HG02678 (cell line): ENCODE data around the gene C1QTNF12.

Experiments used
- ATAC-seq: cut with Tn5 transposase; IDR thresholded peaks from one replicate; pipeline ENCODE4 v1.9.1; 2021; ENCODE audit warnings: mild to moderate bottlenecking, moderate library complexity; ENCODE audit not compliant: unreplicated experiment

The C1QTNF12 gene

DNA sequence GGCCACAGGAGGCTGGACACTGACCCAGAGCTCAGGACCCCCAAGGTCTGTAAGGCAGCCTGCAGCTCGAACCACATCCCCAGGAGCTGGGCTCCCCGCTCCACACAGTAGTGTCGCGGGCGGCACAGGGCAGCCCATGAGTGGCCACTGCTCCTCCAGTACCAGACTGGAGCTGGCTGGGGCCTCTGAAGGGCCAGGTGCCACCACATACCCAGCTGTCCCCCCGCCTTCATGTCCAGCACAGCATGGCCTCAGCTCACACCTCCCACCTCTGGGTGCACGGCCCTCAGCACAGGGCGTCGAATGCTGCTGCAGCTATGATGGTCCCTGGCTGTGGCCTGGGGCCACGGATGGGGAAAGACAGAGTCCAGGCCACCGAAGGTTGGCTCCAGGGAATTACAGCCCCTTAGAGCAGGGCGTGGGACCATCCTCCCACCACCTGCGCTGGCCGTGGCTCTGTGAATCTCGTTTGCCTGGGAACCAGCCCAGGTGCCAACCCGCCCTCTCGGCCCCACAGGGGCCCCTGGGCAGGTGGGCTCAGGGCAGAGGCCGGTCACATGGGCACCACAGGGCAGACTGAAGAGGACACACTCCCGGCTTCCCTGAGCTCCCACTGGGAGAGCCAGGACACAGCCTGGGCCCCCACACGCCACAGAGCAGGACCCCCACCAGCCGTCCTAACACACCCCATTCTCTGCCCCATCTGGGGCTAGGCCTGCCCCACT is 30.5 kb downstream of the C1QTNF12 start:
- no peak for ATAC-seq

DNA sequence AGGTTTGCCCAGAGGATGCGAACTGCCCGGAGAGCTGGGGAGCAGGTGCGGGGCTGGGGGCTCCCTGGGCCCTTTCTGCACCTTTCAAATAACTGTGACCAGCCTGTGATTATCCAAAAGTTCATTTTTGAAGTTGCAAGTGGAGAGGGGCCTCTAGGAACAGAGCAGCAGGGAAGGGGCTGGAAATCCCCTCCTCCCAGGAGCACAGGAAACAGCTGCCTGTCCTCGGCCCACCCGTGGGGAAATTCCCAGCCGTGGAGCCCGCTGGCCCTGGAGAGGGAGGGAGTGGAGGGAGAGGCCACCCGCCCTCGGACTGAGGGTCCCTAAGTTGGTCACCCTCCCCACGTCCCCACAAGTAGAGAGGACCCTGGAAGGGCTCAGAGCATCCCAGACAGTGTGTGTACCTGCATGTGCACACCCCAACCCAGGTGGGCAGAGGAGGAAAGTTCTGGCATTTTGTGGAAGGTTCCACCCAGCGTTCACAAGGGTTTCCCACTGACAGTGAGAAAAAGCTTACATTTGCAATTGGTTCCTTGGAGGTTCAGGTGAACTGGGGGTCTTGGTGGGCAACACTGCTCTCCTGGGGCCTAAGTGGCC is 31.3 kb downstream of the C1QTNF12 start:
- no peak for ATAC-seq

DNA sequence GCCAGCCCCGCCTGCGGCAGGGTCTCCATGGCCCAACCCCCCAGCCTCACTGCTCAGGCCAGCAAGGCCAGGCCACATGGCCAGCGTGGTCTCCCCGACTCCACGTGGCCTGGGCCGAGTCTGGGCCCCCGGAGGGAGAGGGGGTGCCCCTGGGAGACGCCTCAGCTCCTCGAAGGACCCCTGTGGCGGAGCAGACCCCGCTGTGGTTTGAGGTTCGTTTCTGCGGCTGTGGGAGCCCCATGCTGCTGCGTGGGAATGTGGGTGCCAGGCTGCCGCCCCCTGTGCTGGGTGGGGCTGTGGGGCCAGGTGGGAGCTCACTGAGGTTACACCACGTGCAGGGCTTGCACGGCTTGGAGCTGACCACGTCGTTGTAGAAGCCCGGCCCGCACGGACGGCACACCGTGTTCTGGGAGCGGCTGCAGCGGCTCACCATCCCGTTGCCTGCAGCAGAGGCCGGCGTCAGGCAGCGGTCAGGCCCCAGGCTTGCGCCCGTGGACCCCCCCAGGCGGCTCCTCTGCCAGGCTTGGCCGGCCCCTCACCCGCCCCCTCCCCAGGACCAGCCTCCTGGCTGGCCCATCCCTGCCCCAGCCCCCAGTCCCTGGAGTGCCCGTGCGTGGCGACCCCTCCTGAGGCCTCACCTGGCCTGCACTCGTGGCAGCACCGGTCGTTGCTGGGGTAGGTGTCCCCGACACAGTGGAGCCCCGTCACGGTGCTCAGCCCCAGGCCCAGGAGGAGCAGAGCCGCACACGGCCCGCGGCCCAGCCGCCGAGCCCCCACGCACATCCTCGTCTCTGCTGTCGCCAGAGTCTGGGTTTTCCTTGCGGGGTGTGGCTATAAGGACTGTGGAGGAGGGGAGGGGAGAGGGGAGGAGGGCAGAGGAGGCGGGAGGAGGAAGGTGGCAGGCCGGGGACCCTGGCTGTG is 32.9 kb downstream of the C1QTNF12 start, which contains the start of gene TNFRSF4:
TNFRSF4 (minus strand) TSS at position 809 of the 921 bp plus-strand sequence; CDS start at position 783, 26 bp downstream.
- no peak for ATAC-seq

DNA sequence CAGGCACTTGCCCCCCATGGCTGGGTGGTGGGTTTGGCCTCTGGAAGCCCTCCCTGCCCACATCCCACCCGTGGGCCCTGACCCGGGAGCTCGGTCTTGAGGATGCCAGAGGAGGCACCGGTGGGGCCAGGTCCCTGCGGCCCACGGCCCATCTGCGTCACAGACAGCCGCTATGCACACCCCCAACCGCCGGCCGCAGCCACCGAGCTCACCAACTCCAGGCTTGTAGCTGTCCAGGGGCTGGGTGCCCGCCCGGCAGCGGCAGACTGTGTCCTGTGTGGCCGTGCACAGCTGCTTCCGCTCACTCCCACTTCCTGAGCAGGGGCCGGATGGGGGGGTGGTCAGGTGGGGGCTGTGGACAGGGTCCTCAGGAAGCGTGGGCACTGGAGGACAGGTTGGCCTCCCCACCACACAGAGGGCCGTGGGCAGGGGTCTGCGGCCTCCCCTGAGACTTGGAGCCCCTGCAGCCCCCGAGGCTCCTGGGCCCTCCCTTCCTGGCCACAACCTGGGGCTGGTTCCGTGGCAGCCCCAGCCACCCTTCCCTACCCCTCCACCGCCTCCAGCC is 33.7 kb downstream of the C1QTNF12 start:
- ATAC-seq: no peak

DNA sequence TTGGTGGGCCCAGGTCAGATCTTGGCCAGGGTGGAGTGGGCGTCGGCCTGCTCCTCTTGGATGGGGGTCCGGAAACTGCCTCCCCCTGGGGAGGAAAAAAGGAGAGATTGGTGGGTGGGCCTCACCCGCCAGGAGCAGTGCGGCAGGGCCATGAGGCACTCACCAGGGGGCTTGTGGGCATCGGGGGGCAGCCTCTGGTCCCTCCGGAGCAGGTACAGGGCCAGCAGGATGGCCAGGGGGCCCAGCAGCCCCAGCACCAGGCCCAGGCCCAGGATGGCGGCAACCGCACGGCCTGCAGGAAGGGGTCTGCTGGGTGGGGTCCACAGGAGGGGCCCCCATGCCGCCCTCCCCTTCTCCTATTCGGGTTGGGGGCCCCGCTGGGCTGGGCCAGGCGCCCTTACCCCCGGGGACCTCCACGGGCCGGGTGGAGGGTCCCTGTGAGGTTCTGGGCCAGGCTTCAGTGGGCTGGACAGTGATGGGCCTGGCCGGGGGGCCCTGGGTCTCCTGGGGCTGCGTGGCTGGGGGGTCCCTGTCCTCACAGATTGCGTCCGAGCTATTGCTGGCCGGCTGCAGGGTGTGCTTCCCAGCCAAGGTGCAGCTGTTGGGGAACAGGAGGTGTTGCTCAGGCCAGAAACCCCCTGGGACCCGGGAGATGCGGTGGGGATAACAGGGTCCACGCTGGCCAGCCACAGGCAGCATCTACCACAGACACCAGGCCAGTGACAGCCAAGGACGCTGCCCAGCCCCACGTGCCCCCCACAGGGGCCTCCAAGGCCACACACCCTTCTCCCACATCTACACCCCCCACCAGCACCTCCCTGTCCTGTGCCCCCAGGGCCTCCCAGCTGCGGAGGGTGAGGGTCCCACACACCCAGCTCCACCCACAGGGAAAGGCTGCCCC is 34.7 kb downstream of the C1QTNF12 start:
- ATAC-seq: no peak

DNA sequence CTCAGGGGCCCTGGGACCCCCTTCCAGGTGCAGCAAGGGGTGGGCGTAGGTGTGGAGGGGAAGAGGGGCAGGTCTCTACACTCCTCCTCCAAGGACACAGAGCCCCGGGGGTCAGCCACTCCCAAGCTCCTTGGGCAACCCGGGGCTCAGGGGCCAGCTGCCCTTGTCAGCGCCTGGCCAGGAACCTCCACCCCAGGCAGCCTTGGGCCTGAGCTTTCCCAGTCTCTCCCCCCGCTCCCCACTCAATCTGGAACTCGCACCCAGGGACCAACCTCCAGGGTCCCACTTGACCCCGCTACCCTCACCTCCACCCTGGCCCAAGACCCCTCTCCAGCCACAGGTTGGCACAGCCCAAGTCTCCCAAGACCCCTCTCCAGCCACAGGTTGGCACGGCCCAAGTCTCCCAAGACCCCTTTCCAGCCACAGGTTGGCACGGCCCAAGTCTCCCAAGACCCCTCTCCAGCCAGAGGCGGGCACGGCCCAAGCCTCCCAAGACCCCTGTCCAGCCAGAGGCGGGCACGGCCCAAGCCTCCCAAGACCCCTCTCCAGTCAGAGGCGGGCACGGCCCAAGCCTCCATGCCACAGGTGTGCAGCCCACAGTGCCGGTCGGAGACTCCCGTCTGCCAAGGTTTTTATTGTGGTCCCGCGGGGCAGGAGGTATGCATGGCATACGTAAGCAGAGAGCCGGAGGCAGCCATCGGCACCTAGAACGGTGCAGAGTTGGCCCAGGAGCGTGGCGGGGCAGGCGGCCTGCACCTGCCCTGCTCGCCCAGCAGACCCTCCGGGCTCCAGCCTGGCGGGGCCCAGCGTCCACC is 35.6 kb downstream of the C1QTNF12 start:
- ATAC-seq: no peak

DNA sequence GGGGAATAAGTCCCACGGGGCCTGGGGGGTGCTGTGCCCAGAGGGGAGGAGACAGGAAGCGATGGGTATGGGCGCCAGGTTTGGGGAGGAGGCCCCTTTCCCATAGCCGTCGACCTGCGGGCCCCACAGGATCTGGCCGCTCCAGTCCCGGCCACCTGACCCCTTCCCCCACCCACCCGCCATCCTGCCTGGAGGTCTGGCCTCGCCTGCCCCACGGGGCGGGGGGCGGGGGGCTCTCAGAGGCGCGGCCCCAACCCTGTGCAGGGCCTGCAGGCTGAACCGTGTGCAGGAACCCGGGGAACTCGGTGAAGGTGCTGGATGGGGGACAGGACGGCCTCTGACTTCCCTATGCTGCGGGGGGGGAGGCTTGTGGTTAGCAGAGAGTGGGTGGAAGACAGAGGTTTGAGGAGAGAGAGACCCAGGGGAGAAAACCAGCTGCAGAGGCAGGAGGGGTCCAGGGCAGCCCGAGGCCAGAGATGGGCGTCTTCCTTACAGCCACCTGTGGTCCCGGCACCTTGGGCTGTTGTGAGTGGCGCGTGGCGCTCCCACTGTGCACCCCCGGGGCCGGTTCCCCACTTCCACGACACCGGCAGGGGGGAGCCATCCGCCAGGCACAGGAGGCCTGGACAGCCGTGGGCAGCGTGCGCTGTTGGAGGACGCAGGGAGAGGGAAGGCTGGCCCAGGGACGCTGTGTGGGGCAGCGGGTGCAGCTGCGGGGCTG is 37.6 kb downstream of the C1QTNF12 start:
- no peak for ATAC-seq

DNA sequence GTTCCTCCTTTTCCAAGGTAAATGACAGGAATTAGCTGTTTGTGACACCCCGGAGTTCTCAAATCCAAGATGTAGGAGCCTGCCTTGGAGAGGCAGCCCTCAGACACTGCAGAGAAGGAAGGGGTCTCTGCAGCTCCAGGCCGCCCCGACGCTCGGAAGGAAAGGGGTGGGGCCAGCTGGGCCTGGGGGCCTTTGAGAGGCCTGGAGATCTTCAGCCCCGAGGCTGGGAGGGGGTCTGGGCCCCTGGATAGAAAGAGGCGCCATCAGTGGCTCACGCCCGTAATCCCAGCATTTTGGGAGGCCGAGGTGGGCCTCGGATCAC is 39.0 kb downstream of the C1QTNF12 start:
- no peak for ATAC-seq

DNA sequence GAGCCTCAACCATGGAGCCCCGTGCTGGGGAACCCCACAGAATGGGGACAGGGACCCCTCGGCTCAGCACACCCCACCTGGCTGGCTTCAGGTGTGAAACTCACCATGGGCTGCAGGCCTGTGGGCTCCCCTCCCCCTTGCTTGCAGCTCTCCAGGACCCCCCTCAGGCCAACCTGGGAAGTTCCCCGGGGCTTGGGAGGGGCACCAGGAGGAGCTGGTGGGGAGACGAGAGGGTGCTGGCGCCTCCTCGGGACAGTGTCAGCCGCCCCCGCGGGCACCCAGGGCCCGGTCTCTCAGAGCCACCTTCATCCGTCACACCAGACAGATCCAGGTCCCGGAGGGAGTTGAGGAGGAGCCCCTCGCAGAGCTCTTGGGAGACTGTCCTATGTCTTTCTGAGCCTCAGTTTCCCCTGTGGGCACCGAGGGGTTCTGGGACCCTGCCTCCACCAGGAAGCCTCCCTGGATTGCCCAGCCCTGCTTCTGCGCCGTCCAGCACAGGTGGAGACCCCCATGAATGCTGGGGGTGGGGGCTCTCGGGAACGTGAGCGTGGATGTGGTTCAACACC is 39.5 kb downstream of the C1QTNF12 start:
- no peak for ATAC-seq

DNA sequence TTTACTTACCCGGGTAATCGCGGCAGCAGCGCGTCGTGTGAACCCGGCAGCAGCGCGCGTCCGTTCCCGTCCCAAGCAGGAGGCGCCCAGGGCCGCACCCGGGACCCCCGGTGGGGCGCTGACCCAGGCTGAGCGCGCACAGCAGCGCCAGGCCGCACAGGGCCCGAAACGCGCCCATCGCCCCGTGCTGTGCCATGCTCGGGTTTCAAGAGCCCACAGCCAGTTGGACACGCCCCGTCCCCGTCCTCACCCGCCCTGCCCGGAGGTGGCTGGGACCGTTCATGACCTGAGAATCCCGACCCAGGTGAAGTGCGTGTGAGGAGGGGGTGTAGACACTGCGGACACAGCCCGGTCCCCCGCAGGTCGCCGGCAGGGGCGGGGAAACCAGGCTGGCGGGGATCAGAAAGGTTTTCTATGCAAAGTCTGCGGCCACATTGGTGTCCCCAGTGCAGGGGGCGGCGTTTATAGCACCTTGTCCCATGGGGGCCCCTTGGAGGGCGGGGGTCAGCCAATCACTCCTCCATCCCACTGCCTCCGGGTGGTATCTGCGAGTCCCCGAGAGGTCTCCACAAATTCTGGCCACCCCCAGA is 40.1 kb downstream of the C1QTNF12 start, which contains the start of gene TNFRSF18:
TNFRSF18 (minus strand) TSS at position 217 of the 590 bp plus-strand sequence; CDS start at position 196, 21 bp downstream.
- peak; percentile 37 for ATAC-seq

DNA sequence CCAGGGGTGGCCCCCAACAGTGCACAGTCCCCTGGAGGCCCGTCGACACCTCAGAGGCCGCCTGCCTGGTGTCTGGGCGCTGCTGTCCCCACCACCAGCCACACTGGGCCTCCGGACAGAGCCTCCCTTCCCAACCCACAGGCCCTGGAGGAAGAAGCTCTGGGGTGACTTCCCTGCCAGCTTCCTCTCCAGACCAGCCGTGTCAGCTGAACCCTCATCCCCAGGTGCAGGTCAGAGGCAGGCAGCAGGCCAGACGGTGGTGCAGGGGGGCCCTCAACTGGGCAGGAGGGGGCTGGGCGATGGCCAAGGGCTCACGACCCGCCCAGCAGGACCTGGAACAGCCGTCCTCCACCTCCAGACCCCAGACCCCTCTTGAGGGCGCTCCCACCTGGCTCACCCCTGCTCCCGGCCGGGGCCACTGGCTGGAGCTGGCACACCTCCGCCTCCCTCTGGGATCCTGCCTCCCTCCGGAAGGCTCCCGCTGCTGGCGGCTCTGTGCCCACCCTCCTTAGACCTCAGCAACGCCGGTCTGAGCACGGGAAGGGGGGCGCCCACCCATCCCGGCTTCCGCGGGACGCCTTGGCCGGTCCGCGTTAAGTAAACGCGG is 40.6 kb downstream of the C1QTNF12 start:
- no peak for ATAC-seq

DNA sequence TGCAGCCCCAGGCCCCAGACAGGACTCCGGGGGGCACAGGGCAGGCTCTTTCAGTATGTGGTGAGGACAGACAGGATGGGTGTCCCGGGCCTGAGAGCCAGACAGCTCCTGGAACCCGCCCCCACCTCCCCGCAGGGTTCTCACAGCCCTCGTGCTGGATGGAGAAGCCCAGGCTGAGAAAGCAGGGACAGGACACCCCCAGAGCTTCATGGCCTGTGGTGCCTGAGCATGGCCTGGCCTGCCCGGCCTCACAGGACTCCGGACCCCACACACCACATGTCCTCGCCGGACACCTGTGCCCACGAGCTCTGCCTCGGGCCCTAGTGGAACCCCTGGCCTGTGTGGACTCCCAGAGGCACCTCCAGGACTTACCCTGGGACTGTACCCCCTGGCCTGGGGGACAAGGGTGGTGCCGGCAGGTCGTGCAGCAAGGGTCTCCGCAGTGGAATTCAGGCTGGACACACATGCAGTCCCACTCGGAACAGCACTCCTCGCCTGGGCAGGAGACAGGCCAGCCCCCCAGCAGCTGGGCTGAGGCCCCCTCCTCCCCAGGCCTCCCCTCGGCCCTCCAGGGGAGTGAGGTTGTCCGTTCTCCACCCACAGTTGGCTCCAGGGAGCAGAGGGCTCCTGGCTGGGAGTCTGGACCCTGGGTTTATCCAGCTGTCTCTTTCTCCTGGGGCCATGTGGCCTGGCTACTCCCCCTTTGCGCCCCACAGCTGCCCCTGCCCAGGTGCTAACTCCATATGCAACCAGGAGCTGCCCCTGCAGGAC is 41.3 kb downstream of the C1QTNF12 start:
- no peak for ATAC-seq

DNA sequence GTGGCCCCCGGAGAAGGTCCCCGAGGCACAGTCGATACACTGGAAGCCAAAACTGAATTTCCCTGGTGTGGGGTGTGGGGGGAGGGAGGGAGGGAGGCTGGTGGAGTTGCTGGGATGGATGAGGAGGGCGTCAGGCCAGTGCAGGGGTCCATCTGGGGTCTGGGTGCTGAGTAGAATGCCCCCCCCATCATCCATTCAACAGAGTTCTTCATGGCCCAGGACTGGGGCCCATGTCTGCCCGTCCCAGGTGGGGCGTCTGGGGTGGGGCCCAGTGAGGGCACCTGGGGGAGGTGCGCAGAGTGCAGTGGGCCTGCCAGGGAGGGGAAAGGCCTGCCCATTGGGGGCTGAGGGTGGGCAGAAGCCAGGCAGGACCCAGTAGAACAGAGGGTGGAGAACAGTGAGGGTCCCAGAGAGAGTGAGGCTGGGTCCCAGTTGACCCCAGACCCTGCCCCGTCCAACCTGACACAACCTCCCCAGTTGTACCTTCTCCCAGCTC is 42.0 kb downstream of the C1QTNF12 start:
- ATAC-seq: no peak

DNA sequence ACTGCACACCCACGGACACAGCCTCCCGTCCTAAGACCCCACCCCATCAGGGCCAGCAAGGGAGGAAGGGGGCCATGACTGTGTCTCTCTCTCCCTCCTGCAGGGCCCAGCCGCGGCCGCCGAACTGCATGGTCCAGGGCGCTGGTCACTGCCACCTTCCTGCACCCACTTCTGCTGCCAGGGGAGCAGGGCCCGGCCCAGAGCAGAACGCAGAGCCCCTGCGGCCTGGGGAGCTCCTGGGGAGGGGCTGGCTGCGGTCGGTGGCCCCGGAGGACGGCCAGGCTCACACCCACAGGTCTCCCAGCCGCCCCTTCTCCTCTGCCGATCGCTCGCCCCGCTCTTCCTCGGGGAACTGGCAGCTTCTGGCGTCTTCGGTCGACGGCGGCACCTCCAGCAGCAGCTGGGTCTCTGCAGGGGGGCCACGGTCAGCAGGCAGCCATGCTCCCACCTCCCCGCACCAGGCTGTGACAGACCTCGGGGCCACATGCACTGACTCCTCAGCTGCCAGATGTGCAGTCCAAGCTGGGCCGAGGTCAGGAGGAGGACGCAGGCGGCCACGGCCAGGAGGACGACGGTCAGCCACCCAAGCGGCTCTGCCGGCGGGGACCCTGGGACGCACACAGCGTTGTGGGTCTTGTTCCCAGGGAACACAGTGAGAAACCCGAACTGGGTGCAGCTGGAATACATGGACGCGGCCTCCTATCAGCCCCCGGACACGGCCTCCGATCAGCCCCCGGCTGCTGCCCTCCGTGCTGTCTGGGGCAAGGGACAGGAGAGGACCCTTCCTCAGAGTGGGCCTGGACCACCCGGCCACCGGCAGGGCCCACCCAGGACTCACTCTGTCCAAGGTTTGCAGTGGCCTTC is 42.7 kb downstream of the C1QTNF12 start:
- ATAC-seq: no peak

DNA sequence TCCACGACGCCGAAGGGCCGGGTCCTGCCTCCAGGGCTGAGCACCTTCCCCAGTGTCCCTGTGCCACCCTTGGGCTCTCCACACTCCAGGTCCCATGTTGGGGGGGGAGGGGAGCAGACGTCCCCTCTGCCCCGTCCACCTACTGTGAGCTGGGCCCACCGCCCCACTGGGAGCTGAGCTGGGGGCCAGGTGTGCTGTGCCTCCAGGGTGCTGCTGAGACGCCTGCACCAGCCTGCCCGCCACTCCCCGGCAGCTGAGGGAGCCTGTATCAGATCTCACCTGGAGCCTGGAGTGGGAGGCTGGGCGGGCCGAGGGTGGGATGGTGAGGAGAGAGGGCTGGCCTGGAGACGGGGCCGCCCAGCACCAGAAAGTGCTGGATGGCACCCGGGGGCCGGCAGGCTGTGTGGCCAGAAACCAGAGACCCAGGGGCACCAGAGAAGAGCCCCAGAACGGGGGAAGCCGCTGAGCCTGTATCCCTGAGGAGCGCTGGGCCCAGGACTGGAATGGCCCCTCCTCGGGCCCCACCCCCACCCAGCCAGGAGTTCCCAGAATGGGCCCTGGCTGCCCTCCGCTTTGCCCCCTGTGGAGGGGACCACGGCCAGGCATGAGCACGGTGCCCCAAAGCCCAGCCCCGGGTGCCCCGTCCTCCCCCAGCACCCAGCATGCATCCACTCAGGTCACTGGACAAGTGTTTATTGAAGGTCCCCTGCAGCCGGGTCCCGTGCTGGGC is 43.5 kb downstream of the C1QTNF12 start:
- no peak for ATAC-seq
